B cell (primary cell): ENCODE data around the gene THRB.

ENCODE experiments used
- EZH2 ChIP-seq: IDR thresholded peaks from 2 replicates; pipeline ENCODE4 v1.6.1; 2012; ENCODE audit warnings: borderline replicate concordance, low read depth, mild to moderate bottlenecking, moderate library complexity, low read length; ENCODE audit not compliant: insufficient read depth, poor library complexity, severe bottlenecking
- TF ChIP-seq, protein P1 (sequence below): fragments of 200-600 bp; IDR thresholded peaks from one replicate; pipeline ENCODE4 v1.8.0; 2022; ENCODE audit warnings: antibody characterized with exemption, mild to moderate bottlenecking

DNA sequence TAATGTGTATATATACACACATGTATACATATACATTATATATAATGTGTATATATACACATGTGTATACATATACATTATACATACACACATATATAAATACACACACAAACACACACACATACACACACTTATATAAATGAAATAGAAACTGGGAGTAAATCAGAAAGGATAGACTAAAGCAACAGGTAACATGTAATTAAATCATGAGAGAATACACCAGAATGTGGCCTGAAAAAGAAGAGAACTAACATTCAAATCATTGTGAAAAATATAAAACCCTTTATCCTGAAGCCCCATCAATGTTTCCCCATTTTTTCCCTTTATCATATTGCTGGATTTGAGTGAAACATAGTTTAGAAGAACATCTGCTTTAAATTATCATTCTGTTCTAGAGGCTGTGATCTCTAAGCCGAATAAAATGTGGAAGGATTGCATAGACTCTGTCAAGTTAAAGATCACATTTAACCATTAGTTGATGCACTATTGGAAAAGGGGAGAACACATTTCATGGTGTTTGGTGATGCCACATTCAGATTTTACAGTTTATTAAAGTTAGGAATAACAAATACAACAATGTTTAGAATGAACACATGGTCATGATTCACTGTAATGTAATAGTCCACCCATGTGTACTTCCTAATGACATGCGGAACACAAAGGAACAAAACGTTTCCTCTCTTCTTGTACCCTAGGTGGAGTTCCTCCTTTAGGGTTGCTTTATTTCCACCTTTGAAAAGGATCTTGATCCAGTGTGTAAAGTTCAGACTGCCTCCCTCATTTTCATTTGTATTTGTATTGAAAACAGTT is 12.5 kb upstream of the THRB start:
- TF ChIP-seq, protein P1, sequence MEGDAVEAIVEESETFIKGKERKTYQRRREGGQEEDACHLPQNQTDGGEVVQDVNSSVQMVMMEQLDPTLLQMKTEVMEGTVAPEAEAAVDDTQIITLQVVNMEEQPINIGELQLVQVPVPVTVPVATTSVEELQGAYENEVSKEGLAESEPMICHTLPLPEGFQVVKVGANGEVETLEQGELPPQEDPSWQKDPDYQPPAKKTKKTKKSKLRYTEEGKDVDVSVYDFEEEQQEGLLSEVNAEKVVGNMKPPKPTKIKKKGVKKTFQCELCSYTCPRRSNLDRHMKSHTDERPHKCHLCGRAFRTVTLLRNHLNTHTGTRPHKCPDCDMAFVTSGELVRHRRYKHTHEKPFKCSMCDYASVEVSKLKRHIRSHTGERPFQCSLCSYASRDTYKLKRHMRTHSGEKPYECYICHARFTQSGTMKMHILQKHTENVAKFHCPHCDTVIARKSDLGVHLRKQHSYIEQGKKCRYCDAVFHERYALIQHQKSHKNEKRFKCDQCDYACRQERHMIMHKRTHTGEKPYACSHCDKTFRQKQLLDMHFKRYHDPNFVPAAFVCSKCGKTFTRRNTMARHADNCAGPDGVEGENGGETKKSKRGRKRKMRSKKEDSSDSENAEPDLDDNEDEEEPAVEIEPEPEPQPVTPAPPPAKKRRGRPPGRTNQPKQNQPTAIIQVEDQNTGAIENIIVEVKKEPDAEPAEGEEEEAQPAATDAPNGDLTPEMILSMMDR = no peak
- TF ChIP-seq EZH2 = no peak
